Fibroblast of skin of abdomen (primary cell): ENCODE results near the gene RPS4Y1.

Experiments used
- DNase-seq: peaks from one replicate; pipeline ENCODE4 v3.0.0-alpha.2; 2013

Gene RPS4Y1

DNA sequence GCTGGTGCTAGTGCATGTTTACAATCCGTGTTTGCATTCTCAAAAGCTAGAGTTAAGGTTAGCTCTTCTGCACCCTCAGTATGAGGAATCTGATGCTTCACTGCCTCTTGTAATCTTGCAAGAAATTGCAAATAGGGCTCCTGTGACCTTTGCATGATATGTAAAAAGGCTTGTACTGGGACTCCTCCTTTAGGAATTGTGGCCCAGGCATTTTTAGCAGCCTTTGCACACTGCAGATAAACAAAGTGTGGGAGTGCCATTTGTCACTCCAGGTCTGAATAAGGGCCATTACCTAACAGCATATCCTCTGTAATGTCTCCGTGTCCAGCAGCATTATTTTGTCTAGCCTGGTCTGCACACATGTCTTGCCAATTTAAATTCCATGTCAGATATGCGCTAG, 44.5 kb downstream of the RPS4Y1 start:
- peak; percentile 11 for DNase-seq

DNA sequence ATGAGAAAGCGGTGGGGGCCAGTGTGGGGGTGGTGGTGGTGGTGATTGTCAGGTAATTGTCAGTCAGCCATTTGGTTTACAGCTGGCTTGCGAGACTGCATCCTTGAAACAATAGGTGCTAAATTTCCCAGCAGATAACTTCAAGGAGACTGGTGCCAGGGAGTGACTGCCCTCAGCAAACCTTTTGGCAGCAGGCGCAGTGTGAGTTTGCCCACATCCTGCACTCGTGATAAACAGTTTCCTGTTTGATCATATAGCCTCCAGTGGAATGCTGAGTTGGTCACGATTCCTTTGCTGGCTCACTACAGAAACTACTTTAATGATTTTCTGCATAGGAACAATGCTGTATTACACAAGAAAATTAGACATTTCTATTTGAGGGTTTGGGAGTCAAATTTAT, 46.0 kb downstream of the RPS4Y1 start:
- peak; percentile 71 for DNase-seq

DNA sequence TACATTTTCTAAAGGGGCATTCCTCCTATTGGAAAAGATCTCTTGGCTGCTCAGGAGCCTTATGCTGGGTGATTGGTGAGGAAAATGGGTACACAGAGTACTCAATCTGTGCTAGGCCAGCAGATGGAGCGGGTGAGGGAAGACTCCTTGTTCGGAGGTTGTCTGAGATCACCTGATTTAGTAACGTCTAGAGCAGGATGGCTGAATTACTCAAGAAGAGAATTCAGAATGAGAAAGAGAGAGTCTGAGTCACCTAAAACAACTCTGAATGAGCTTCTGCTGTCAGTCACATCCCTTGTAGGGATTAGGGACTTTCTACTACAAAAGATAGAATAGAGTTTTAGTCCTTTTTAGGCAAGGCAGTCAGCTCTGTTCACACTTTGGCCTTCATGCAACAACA, 46.6 kb downstream of the RPS4Y1 start:
- peak; percentile 57 for DNase-seq

DNA sequence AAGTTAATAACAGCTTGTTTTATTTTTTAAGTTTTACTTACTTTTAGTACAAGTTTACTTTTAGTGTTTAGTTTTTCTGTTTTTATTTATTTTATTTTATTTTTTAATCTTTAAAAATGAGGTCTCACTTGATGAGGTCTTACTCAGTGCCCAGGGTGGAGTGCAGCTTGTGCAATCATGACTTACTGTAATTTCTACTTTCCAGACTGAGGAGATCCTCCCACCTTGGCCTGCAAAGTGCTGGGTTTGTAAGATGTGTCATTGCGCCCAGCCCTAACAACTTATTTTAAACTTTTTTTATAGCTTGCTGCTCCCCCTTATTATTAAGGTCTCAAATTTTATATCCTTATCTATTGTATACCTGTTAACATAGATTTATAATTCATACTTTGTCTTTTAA, 52.1 kb downstream of the RPS4Y1 start:
- no peak for DNase-seq

DNA sequence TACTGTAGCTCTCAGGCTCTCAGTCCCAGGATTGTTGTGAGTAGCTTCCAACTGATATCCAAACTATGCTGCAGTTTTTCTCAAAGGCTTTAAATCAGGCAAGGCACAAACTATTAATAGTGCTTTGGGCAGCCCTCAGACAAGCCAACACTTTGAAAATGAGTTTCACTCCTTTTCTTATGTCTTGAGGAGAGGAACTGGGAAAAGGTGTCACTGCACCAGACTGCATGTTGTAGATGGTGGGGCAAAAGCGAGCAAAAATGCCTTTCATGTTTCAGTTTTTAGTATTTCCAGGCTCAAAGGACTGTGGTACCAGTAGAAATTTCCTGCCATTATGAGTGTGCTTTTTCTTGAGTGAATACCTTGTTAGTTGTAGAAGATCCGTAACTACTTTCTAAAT, 54.6 kb downstream of the RPS4Y1 start:
- DNase-seq = no peak

DNA sequence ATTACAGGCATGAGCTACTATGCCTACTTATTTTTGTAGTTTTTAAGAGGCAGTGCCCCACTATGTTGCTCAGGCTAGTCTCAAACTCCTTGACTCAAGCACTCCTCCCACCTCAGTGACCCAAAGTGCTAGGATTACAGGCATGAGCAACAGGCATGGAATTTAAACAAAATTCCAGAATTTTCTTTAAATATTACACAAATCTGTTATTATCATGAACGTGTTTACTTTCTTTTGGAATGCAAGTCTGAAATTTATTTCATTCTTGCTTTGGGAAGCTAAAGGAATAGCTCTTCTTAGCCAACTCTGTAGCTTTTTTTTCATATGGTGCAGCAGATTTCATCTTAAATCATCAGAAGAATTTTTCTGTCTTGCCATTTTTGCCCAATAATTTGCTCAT, 66.0 kb downstream of the RPS4Y1 start:
- peak; percentile 64 for DNase-seq

DNA sequence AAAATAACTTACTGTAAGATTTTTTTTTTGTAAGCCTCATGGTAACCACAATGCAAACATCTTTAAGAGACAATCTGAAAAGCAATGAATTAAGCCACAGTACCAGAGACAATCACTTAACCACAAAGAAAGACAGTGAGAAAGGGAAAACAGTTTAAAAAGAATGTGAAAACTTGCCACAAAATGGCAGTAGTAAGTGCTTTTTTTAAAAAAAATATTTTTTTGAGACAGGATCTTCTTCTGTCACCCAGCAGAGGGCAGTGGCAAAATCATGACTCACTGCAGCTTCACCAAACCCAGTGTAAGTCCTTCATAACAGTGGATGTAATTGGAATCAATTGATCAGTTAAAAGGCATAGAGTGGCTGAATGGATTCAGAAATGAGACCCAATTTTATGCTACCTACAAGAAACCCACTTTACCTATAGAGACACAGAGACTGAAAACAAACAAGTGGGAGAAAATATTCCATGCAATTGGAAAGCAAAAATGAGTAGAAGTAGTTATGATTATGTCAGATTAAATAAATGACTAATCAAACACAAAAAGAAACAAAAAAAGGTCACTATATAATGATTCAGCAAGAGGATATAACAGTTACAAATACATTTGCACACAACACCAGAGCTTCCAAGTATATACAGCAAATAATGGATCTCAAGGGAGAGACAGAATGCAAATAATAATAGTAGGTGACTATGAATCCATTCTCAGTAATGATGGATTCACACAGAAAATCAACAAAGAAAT, 71.8 kb downstream of the RPS4Y1 start:
- DNase-seq = peak; percentile 49
